ENCODE results near the gene CCDC39. TPM values are rescaled to one million over a fixed set of nuclear protein-coding genes. Genes with fewer than 3 reads are reported as not detected.

CCDC39 gene
- total RNA-seq, 1 experiment from 2014 or later: 0.79 TPM

DNA sequence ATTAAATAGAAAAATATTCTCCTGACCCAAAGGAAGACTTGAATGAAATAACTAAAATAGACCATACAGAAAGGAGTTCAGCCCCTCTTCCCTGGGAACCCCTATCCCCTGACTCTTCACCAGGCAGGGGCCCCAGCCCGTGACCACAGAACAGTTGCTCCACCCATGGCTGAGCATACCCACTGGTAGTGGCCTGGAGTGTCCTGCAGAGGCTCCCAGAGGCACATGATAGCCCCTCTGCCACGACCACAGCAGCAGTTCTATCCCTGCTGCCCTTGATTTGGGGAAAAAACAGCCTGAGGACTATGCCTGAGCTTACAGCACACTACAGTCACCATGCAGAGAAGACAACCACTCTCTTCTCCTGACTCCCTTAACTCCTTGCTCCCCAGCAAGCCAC, 45.6 kb downstream of the CCDC39 start:
- no peak overlapping the region for H3K23ac ChIP-seq (ENCODE audit: insufficient read length, low read depth, low read length)
- peak; percentile 41 for DNase-seq
- H2BK12ac ChIP-seq (ENCODE audit: insufficient read length, low read depth, low read length): no peak overlapping the region
- no peaks in the 10 kb centered on the region; a peak in 1 of 5 replicates for H3K9me3 Mint-ChIP-seq
- no peaks in the 10 kb centered on the region for H3K79me2 ChIP-seq (ENCODE audit: insufficient read depth, low read length)
- no peaks in the 10 kb centered on the region for H3K27me3 ChIP-seq (ENCODE audit: insufficient read depth, low read length)
- WGBS (ENCODE audit: extremely low coverage, insufficient read length, low lambda C conversion rate): no CpG with 5 or more reads among the region's 2 CpGs
- H3K9ac ChIP-seq (ENCODE audit: extremely low read depth, insufficient read length, low read length): no peak overlapping the region
- no peak overlapping the region for H3K4me2 ChIP-seq (ENCODE audit: insufficient read depth, insufficient read length, low read length)
- H2BK20ac ChIP-seq (ENCODE audit: low read depth, low read length, poor library complexity, severe bottlenecking): no peak overlapping the region
- no peaks in the 10 kb centered on the region for H3K27me3 Mint-ChIP-seq (ENCODE audit: low read depth)
- H3K27ac Mint-ChIP-seq: no peak overlapping the region
- H3K27ac ChIP-seq (ENCODE audit: insufficient read length, low read depth, low read length): no peak overlapping the region
- no peaks in the 10 kb centered on the region for H4K20me1 ChIP-seq (ENCODE audit: control insufficient read depth, insufficient read depth, insufficient read length)
- no peak overlapping the region for H4K91ac ChIP-seq (ENCODE audit: insufficient read length, low read depth, low read length)
- H3K4me1 ChIP-seq (ENCODE audit: insufficient read depth, low read length): no peaks in the 10 kb centered on the region
- H4K5ac ChIP-seq (ENCODE audit: insufficient read length, low read depth, low read length): no peak overlapping the region
- H3K4me1 Mint-ChIP-seq: no peaks in the 10 kb centered on the region
- H2BK5ac ChIP-seq (ENCODE audit: insufficient read length, low read length): no peak overlapping the region
- H2AK5ac ChIP-seq (ENCODE audit: insufficient read length, low read length): no peak overlapping the region
- no peaks in the 10 kb centered on the region for H3K79me1 ChIP-seq (ENCODE audit: insufficient read depth, low read depth, low read length, poor library complexity, severe bottlenecking)
- H2BK15ac ChIP-seq (ENCODE audit: low read depth, low read length): no peak overlapping the region
- H3K4me3 Mint-ChIP-seq: no peak overlapping the region
- TF ChIP-seq, protein P1, sequence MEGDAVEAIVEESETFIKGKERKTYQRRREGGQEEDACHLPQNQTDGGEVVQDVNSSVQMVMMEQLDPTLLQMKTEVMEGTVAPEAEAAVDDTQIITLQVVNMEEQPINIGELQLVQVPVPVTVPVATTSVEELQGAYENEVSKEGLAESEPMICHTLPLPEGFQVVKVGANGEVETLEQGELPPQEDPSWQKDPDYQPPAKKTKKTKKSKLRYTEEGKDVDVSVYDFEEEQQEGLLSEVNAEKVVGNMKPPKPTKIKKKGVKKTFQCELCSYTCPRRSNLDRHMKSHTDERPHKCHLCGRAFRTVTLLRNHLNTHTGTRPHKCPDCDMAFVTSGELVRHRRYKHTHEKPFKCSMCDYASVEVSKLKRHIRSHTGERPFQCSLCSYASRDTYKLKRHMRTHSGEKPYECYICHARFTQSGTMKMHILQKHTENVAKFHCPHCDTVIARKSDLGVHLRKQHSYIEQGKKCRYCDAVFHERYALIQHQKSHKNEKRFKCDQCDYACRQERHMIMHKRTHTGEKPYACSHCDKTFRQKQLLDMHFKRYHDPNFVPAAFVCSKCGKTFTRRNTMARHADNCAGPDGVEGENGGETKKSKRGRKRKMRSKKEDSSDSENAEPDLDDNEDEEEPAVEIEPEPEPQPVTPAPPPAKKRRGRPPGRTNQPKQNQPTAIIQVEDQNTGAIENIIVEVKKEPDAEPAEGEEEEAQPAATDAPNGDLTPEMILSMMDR (conservative IDR thresholded peaks at IDR 0.05): peak; percentile 52
- no peaks in the 10 kb centered on the region for H3K23me2 ChIP-seq (ENCODE audit: insufficient read length, low read depth, low read length, poor library complexity, severe bottlenecking)
- no peak overlapping the region for H3K4ac ChIP-seq (ENCODE audit: low read depth, low read length)
- H4K8ac ChIP-seq (replicated peaks; ENCODE audit: insufficient read length, low read depth, low read length): no peak overlapping the region
- no peak overlapping the region for H3K18ac ChIP-seq (ENCODE audit: insufficient read length, low read depth, low read length)
- H3K36me3 Mint-ChIP-seq (ENCODE audit: insufficient read depth in 1 of 3, low read depth in 3 of 3): no peaks in the 10 kb centered on the region
- no peak overlapping the region for H2AFZ ChIP-seq (ENCODE audit: low read length)
- H3K9me3 ChIP-seq (ENCODE audit: control insufficient read depth, low read depth, low read length): no peaks in the 10 kb centered on the region
- H3K14ac ChIP-seq (ENCODE audit: insufficient read depth, low read length): no peak overlapping the region
- no peak overlapping the region for H3K56ac ChIP-seq (ENCODE audit: insufficient read length, low read depth, low read length)
- no peak overlapping the region for H2BK120ac ChIP-seq (ENCODE audit: low read depth, low read length, poor library complexity, severe bottlenecking)
- no peak overlapping the region for H3T11ph ChIP-seq (ENCODE audit: low read length)

Data from H9 (cell line).